Mesenchymal stem cell (in vitro differentiated cells and primary cell): ENCODE results near the gene MINDY4.
A peak's percentile ranks its signal among the peaks of the same experiment; 100 is the strongest.

Source experiments
- DNase-seq: peaks from one replicate; pipeline ENCODE4 v3.0.0-alpha.2; 2013
- H2AFZ ChIP-seq: one replicate; pipeline ENCODE4 v1.6.1; 2013; ENCODE audit warnings: low read depth, mild to moderate bottlenecking, control low read depth, inconsistent platforms, low read length, moderate library complexity
- H2AK5ac ChIP-seq: 2 replicates; pipeline ENCODE4 v1.6.1; 2013; ENCODE audit warnings: low read length, moderate library complexity, mild to moderate bottlenecking, inconsistent platforms; ENCODE audit not compliant: severe bottlenecking
- H2BK120ac ChIP-seq: one replicate; pipeline ENCODE4 v1.6.1; 2013; ENCODE audit warnings: low read depth, mild to moderate bottlenecking, inconsistent platforms, low read length, moderate library complexity
- H2BK12ac ChIP-seq, 2 experiments: one replicate each; pipeline ENCODE4 v1.6.1; 2013; ENCODE audit warnings: inconsistent platforms in 2 of 2, low read length in 2 of 2, mild to moderate bottlenecking in 2 of 2, moderate library complexity in 2 of 2, control low read depth in 1 of 2
- H2BK15ac ChIP-seq: one replicate; pipeline ENCODE4 v1.6.1; 2013; ENCODE audit warnings: mild to moderate bottlenecking, low read depth, inconsistent platforms; ENCODE audit not compliant: poor library complexity, severe bottlenecking
- H2BK5ac ChIP-seq: 2 replicates; pipeline ENCODE4 v1.6.1; 2013; ENCODE audit warnings: low read depth, mild to moderate bottlenecking, low read length, control low read depth, inconsistent platforms; ENCODE audit not compliant: poor library complexity, severe bottlenecking
- H3K14ac ChIP-seq, 2 experiments: one replicate each; pipeline ENCODE4 v1.6.1; 2013; ENCODE audit warnings: inconsistent platforms in 2 of 2, low read length in 2 of 2, control low read depth in 1 of 2, mild to moderate bottlenecking in 1 of 2, moderate library complexity in 1 of 2
- H3K18ac ChIP-seq, 2 experiments: one replicate each; pipeline ENCODE4 v1.6.1; 2013; ENCODE audit warnings: inconsistent platforms in 2 of 2, low read length in 2 of 2, control low read depth in 1 of 2, low read depth in 1 of 2, mild to moderate bottlenecking in 1 of 2
- H3K23ac ChIP-seq, 2 experiments: one replicate each; pipeline ENCODE4 v1.6.1; 2013; ENCODE audit warnings: inconsistent platforms in 2 of 2, low read length in 2 of 2, mild to moderate bottlenecking in 2 of 2, moderate library complexity in 2 of 2, control low read depth in 1 of 2
- H3K27ac ChIP-seq: 2 replicates; pipeline ENCODE4 v1.5.1; 2013; ENCODE audit warnings: mild to moderate bottlenecking, moderate library complexity, low read length, control low read depth, inconsistent platforms; ENCODE audit not compliant: poor library complexity, severe bottlenecking
- H3K27me3 ChIP-seq, 2 experiments: 2 replicates each; pipeline versions ENCODE4 v1.6.1 to v1.7.0; 2013; ENCODE audit warnings: low read length in 2 of 2, mild to moderate bottlenecking in 2 of 2, moderate library complexity in 2 of 2, control low read depth in 1 of 2, inconsistent platforms in 1 of 2; ENCODE audit not compliant: control insufficient read depth in 1 of 2, insufficient read depth in 1 of 2
- H3K36me3 ChIP-seq, 2 experiments: 2 replicates each; pipeline versions ENCODE4 v1.6.1 to v1.7.0; 2013; ENCODE audit warnings: low read length in 2 of 2, control low read depth in 1 of 2, inconsistent platforms in 1 of 2, low read depth in 1 of 2, mild to moderate bottlenecking in 1 of 2; ENCODE audit not compliant: insufficient read depth in 2 of 2, control insufficient read depth in 1 of 2
- H3K4ac ChIP-seq, 2 experiments: one replicate each; pipeline ENCODE4 v1.6.1; 2013; ENCODE audit warnings: inconsistent platforms in 2 of 2, low read length in 2 of 2, mild to moderate bottlenecking in 2 of 2, moderate library complexity in 2 of 2, control low read depth in 1 of 2, low read depth in 1 of 2
- H3K4me1 ChIP-seq: 2 replicates; pipeline ENCODE4 v1.6.1; 2013; ENCODE audit warnings: low read depth, low read length, control low read depth; ENCODE audit not compliant: control insufficient read depth, insufficient read depth
- H3K4me2 ChIP-seq: 2 replicates; pipeline ENCODE4 v1.6.1; 2013; ENCODE audit warnings: low read length, mild to moderate bottlenecking, inconsistent platforms; ENCODE audit not compliant: poor library complexity, severe bottlenecking
- H3K4me3 ChIP-seq, 2 experiments: 2 replicates each; pipeline versions ENCODE4 v1.5.1 to v1.7.0; 2013; ENCODE audit warnings: low read length in 2 of 2, mild to moderate bottlenecking in 2 of 2, control low read depth in 1 of 2, low read depth in 1 of 2; ENCODE audit not compliant: insufficient read depth in 1 of 2
- H3K79me1 ChIP-seq: replicated peaks from 2 replicates; pipeline ENCODE4 v1.6.1; 2013; ENCODE audit warnings: mild to moderate bottlenecking, control low read depth, low read length, inconsistent platforms; ENCODE audit not compliant: poor library complexity, severe bottlenecking
- H3K9ac ChIP-seq: 2 replicates; pipeline ENCODE4 v1.7.0; 2013; ENCODE audit warnings: mild to moderate bottlenecking, low read length, moderate library complexity
- H3K9me3 ChIP-seq: 2 replicates; pipeline ENCODE4 v1.7.0; 2013; ENCODE audit warnings: mild to moderate bottlenecking, low read length; ENCODE audit not compliant: control insufficient read depth
- H4K8ac ChIP-seq: one replicate; pipeline ENCODE4 v1.6.1; 2013; ENCODE audit warnings: inconsistent platforms, mild to moderate bottlenecking, low read length, moderate library complexity
- H4K91ac ChIP-seq: one replicate; pipeline ENCODE4 v1.6.1; 2013; ENCODE audit warnings: mild to moderate bottlenecking, low read length, inconsistent platforms
- WGBS: methylation state at CpG from one replicate; pipeline ENCODE4 v1.1.7; 2013; ENCODE audit warnings: mixed read lengths; 5-methylcytosine and 5-hydroxymethylcytosine counted together

Gene MINDY4

GRCh38 chr7:30859940-30860496 is 88.8 kb downstream of the MINDY4 start:
- H3K4me1 ChIP-seq, result peaks cover 12% of the 10 kb centered on the region
- no peak overlapping the region for H2BK5ac ChIP-seq

DNA sequence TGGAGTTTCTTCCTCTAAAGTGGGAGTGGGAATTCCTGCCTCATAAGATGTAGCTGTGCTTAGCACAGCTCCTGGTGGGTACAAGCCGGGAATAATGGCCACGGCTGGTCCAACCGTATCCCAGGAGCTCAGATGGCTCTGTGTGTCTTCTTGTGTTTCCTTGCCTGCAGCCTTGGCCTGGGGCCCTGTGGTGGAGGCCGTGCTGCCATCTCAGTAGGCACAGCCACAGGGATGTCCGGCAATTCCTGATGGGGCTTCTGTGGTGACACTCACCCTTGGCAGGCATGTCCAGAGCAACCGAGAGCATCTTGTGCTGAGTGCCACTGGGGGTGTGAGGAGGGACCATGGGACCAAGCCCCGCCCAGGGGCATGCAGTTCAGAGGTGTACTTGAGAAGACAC is 90.4 kb downstream of the MINDY4 start:
- no peak overlapping the region for H3K4me3 ChIP-seq
- no peaks in the 10 kb centered on the region for H3K9me3 ChIP-seq
- peak overlapping the region in 1 of 2 experiments; percentile 53 for H2BK12ac ChIP-seq
- no peak overlapping the region for H3K14ac ChIP-seq
- peaks cover 4% of the 10 kb centered on the region for H3K79me1 ChIP-seq
- H3K4ac ChIP-seq, result no peak overlapping the region
- no peak overlapping the region for H3K23ac ChIP-seq
- peaks cover 13% of the 10 kb centered on the region for H3K4me1 ChIP-seq
- H4K8ac ChIP-seq, result peak overlapping the region; percentile 38
- no peak overlapping the region for H3K27ac ChIP-seq
- no peak overlapping the region for H3K4me2 ChIP-seq
- no peak overlapping the region for H3K9ac ChIP-seq
- no peak for DNase-seq
- 94% methylated on average over 7 of the region's 7 CpGs for WGBS
- H3K27me3 ChIP-seq, result no peaks in the 10 kb centered on the region
- H3K18ac ChIP-seq, result no peak overlapping the region
- H3K36me3 ChIP-seq, result peaks cover 68 to 71% of the 10 kb centered on the region in 2 experiments
- no peak overlapping the region for H2BK15ac ChIP-seq
- H2AFZ ChIP-seq, result no peak overlapping the region
- no peak overlapping the region for H2BK120ac ChIP-seq
- no peak overlapping the region for H2AK5ac ChIP-seq
- H4K91ac ChIP-seq, result no peak overlapping the region
- H2BK5ac ChIP-seq, result no peak overlapping the region

More at GRCh38 chr7:30859940-30860496, 88.8 kb downstream of the MINDY4 start:
- Histone ChIP-seq H3K9ac (no peak overlapping the region), H3K23ac (no peak overlapping the region), H3K36me3 (peaks cover 68 to 71% of the 10 kb centered on the region in 2 experiments), H2BK15ac (no peak overlapping the region), H3K4me2 (no peak overlapping the region), H2BK12ac (no peak overlapping the region), H4K91ac (no peak overlapping the region), H4K8ac (no peak overlapping the region), H3K27ac (no peak overlapping the region), H2AFZ (no peak overlapping the region), H3K14ac (no peak overlapping the region), H3K4me3 (no peak overlapping the region), H3K18ac (no peak overlapping the region), H3K79me1 (peaks cover 4% of the 10 kb centered on the region), H2AK5ac (no peak overlapping the region), H3K9me3 (no peaks in the 10 kb centered on the region), H3K4ac (no peak overlapping the region), H3K27me3 (no peaks in the 10 kb centered on the region), H2BK120ac (no peak overlapping the region)
- WGBS, result 90% methylated on average over 13 of the region's 13 CpGs
- DNase-seq, result no peak

DNA sequence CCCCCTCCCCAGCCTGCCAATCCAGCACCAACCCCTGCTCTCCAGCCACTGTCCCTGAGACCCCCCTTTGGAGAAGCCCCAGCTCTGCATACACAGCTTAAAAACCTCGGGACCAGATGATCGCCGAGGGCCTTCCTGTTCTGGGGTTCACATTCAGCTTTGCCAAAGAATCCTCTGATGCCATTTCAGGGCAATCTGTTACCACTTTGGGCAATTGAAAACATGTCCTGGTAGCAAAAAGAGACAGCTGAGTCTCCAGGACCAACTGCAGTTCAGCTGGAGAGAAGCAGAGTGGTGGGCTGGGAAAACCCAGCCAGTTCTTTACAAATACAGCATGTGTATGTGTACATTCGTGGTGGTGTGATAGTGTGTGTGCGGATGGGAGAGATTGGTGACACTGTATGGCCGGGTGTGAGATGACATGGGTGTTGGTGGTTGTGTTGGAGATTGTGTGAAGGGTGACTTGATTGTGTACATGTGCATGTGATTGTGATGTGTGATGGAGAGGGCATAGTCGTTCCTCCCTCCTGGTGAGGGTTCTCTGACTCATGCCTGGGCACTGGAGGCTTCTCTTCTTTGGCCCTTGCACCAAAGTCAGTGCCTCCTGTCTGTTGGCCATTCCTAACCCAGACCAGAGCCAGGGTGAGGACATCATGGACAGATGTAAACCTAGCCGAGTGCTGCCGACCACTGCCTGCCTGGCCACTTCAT is 91.9 kb downstream of the MINDY4 start:
- H2BK5ac ChIP-seq, result no peak overlapping the region
- 85% methylated on average over 9 of the region's 9 CpGs for WGBS
- no peak overlapping the region for H2BK15ac ChIP-seq
- H3K4me2 ChIP-seq, result no peak overlapping the region
- no peak overlapping the region for H3K4ac ChIP-seq
- H3K18ac ChIP-seq, result peak overlapping the region; percentile 13 to 58
- H4K91ac ChIP-seq, result no peak overlapping the region
- H3K27me3 ChIP-seq, result no peaks in the 10 kb centered on the region
- H2BK120ac ChIP-seq, result peak overlapping the region; percentile 21
- peaks cover 15% of the 10 kb centered on the region for H3K4me1 ChIP-seq
- no peaks in the 10 kb centered on the region for H3K9me3 ChIP-seq
- peak overlapping the region; percentile 70 for H4K8ac ChIP-seq
- H3K79me1 ChIP-seq, result peaks cover 4% of the 10 kb centered on the region
- H3K23ac ChIP-seq, result no peak overlapping the region
- no peak for DNase-seq
- peak overlapping the region; percentile 37 for H3K9ac ChIP-seq
- peak overlapping the region; percentile 9 to 47 for H2BK12ac ChIP-seq
- H3K27ac ChIP-seq, result no peak overlapping the region
- peaks cover 72 to 74% of the 10 kb centered on the region in 2 experiments for H3K36me3 ChIP-seq
- no peak overlapping the region for H3K4me3 ChIP-seq
- no peak overlapping the region for H2AK5ac ChIP-seq
- no peak overlapping the region for H3K14ac ChIP-seq
- H2AFZ ChIP-seq, result no peak overlapping the region

- H3K27me3 ChIP-seq, result no peaks in the 10 kb centered on the region
- H2BK120ac ChIP-seq, result peak overlapping the region; percentile 21
- no peak overlapping the region for H4K91ac ChIP-seq
- H3K9ac ChIP-seq, result peak overlapping the region; percentile 37
- no peak overlapping the region for H3K23ac ChIP-seq
- no peak overlapping the region for H2AK5ac ChIP-seq
- H3K79me1 ChIP-seq, result peaks cover 4% of the 10 kb centered on the region
- no peak overlapping the region for H3K4me3 ChIP-seq
- H3K18ac ChIP-seq, result no peak overlapping the region
- H2BK12ac ChIP-seq, result no peak overlapping the region
- no peak overlapping the region for H2BK5ac ChIP-seq
- no peak overlapping the region for H3K14ac ChIP-seq
- H3K4ac ChIP-seq, result no peak overlapping the region
- WGBS, result 57% methylated on average over 4 of the region's 4 CpGs
- no peak overlapping the region for H3K4me2 ChIP-seq
- H3K36me3 ChIP-seq, result peaks cover 73 to 76% of the 10 kb centered on the region in 2 experiments
- no peak overlapping the region for H2AFZ ChIP-seq
- H3K9me3 ChIP-seq, result no peaks in the 10 kb centered on the region
- no peak overlapping the region for H3K27ac ChIP-seq
- peaks cover 15% of the 10 kb centered on the region for H3K4me1 ChIP-seq
- no peak overlapping the region for H4K8ac ChIP-seq
- H2BK15ac ChIP-seq, result no peak overlapping the region
- DNase-seq, result peak; percentile 45
Measured at GRCh38 chr7:30863706-30864035, 92.5 kb downstream of the MINDY4 start.
